HAP-1 (cell line): ENCODE data around the gene IFNK.

Source experiments
- DNase-seq, 2 experiments: peaks; one replicate each; pipeline ENCODE4 v3.0.0-alpha.2; 2016 to 2020; ENCODE audit warnings: low spot score in 2 of 2
- H3K27me3 ChIP-seq: fragments of 250-450 bp; sonication (Bioruptor Pico); 2 replicates; pipeline ENCODE4 v1.5.1; 2020; ENCODE audit warnings: low read depth, mild to moderate bottlenecking, moderate library complexity
- H3K36me3 ChIP-seq: fragments of 250-450 bp; sonication (Bioruptor Pico); replicated peaks from 2 replicates; pipeline ENCODE4 v1.5.1; 2020; ENCODE audit warnings: mild to moderate bottlenecking
- H3K4me1 ChIP-seq: fragments of 250-450 bp; sonication (Bioruptor Pico); 2 replicates; pipeline ENCODE4 v1.5.1; 2020; ENCODE audit warnings: mild to moderate bottlenecking
- H3K4me3 ChIP-seq: fragments of 250-450 bp; sonication (Bioruptor Pico); 2 replicates; pipeline ENCODE4 v1.5.1; 2020; ENCODE audit warnings: mild to moderate bottlenecking, moderate library complexity
- H3K9me3 ChIP-seq: fragments of 250-450 bp; sonication (Bioruptor Pico); 2 replicates; pipeline ENCODE4 v1.5.1; 2020; ENCODE audit warnings: mild to moderate bottlenecking, moderate library complexity
- in situ Hi-C: fragments of 300-500 bp; cut with MboI; formaldehyde crosslinking; loops from 3 replicates; pipeline ENCODE4 v1.14.3; 2020; ENCODE audit warnings: low sequenced_read_pairs, inconsistent platforms, mixed read lengths

IFNK gene

DNA sequence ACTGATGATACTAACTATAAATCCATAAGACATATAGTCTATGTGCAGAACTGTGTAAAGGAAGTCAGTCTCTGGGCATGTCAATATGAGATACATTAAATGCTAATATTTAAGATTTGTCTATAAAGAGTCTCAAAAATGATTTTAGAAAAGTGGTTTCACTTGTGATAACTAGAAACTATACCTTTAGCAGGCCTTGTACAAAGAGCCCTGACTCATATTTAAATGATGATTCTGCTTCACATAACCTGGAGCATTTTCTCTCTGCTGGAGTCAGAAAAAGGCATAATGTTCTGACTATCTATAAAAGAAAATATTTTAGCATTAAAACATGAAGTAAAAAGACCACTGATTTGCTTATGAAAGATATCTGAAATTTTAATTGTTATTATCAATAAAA, 34.2 kb downstream of the IFNK start:
- H3K9me3 ChIP-seq, result no peaks in the 10 kb centered on the region
- no peak overlapping the region for H3K4me3 ChIP-seq
- no peak for DNase-seq
- peaks cover 32% of the 10 kb centered on the region for H3K36me3 ChIP-seq
- no peaks in the 10 kb centered on the region for H3K4me1 ChIP-seq
- in situ Hi-C loops, result no loop called here
- no peaks in the 10 kb centered on the region for H3K27me3 ChIP-seq

DNA sequence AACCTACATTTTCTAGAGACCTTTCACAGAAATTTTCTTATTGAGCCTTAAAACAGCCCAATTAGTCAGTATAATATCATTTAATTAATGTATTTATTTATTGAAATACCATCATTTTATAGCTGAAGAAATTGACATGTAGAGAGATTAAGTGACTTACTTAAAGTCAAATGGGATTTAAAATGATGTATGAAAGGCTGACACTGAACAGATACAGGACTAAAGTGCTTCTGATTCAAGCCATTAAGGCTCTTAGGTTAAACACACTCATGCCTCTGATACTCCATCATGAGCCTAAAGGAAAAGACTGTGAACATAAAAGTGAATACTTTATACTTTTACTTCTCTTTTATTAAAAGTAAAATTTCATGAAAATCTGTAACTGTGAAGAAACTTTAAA, 36.4 kb downstream of the IFNK start:
- no peaks in the 10 kb centered on the region; the same call in 1 of the 2 replicates for H3K4me1 ChIP-seq
- in situ Hi-C loops, result no loop called here

DNA sequence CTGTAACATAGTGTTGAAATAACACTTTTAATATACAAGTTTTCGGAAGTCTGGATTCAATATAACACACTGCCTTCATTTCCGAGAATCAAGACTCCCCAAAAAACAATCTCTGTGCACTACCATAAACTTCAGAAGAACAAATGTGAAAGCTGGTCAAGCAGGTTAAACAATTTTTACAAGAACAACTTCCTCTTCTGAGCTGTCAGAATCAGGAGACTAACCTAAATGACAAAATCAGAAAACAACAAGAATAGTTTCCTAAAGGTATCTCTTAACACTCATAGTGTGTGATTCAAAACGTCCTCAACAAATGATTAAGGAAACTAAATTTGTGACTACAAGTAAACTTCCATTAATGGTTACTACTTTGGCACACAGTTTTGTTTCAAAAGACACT, 37.6 kb downstream of the IFNK start:
- Histone ChIP-seq H3K4me1 (peaks cover 8% of the 10 kb centered on the region; the same call in 1 of the 2 replicates), H3K27me3 (no peaks in the 10 kb centered on the region), H3K4me3 (no peak overlapping the region), H3K36me3 (peaks cover 22% of the 10 kb centered on the region), H3K9me3 (no peaks in the 10 kb centered on the region)
- in situ Hi-C loops, result no loop called here
- no peak for DNase-seq

More for the DNA sequence above, 36.4 kb downstream of the IFNK start:
- peaks cover 25% of the 10 kb centered on the region for H3K36me3 ChIP-seq
- H3K27me3 ChIP-seq, result no peaks in the 10 kb centered on the region
- no peaks in the 10 kb centered on the region for H3K9me3 ChIP-seq
- no peak overlapping the region for H3K4me3 ChIP-seq
- DNase-seq, result no peak

DNA sequence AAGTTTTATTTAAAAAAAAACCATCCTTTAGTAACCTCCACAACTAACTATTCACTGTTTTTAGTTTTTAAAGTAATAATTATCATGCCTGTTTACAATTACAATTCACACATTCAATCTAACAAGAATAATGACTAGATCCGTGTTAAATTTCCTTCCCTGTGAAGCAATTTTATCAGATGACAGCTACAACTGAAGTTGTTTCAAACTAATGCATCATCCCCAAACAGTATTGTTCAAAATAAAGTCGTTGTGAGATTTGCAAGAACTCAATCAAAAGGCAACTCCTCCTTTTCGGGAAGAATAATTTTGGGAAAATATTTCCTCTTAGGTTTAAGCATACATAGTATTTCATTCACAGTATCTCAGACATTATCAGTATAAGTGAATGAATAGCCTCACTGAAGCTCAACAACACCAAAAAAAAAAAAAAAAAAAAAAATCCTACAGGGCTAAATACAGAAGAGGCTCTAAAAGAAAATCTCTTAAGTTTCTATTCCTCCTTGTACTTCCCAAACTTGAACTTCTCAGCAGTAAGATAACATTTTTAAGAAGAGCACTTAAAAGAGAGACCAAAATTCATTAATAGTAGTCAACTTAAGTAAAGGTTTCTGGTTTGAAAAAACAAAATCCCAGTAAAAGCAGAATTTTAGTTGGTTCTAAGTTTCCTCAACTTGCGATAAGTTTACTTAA, 39.8 kb downstream of the IFNK start:
- H3K4me3 ChIP-seq, result no peak overlapping the region
- peaks cover 13% of the 10 kb centered on the region for H3K36me3 ChIP-seq
- in situ Hi-C loops, result no loop called here
- no peak for DNase-seq
- H3K27me3 ChIP-seq, result no peaks in the 10 kb centered on the region
- H3K9me3 ChIP-seq, result no peaks in the 10 kb centered on the region
- peaks cover 8% of the 10 kb centered on the region; the same call in 1 of the 2 replicates for H3K4me1 ChIP-seq

DNA sequence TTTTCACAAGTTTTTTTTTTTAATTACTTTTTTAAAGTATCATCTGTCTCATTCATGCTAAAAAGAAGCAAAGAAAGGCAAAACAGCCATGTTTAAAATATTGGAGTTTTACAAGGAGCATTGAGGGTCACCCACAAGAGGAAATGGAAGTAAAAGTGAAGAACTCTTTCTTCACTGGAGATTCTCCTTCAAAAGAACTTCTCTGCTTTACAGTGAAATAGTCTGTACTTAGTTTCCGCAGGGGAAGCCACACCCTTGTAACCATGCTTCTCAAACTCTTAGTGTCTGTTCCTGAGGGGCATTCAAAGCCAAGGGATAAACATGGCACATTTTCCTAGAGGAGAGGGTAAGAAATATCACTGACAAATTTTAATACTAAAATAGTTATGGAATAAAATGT, 40.6 kb downstream of the IFNK start:
- Histone ChIP-seq H3K27me3 (no peaks in the 10 kb centered on the region), H3K4me1 (peaks cover 8% of the 10 kb centered on the region; the same call in 1 of the 2 replicates), H3K4me3 (no peak overlapping the region), H3K9me3 (no peaks in the 10 kb centered on the region), H3K36me3 (peaks cover 13% of the 10 kb centered on the region)
- in situ Hi-C loops, result no loop called here
- DNase-seq, result no peak

DNA sequence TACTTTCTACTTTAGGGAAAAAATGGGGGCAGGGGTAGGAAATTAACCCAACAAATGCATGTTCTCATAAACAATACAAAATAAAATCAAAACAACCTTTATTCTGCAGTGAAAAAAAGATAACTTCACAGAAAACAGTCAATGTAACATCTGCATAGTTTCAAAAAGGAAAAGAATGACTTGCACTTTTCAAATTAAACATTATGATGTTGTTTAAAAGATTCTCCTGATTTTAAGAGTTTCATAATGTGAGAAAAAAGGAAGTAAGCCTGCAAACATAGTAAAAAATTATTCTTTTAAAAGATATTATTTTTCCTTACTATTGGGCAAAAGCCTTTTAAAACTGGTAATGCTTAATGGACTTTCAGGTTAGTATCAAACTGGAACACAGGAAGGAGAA, 41.6 kb downstream of the IFNK start:
- H3K36me3 ChIP-seq, result peaks cover 13% of the 10 kb centered on the region
- H3K9me3 ChIP-seq, result no peaks in the 10 kb centered on the region
- no peak overlapping the region for H3K4me3 ChIP-seq
- DNase-seq, result no peak
- no peaks in the 10 kb centered on the region for H3K27me3 ChIP-seq
- peaks cover 8% of the 10 kb centered on the region; the same call in 1 of the 2 replicates for H3K4me1 ChIP-seq
- in situ Hi-C loops, result no loop called here

DNA sequence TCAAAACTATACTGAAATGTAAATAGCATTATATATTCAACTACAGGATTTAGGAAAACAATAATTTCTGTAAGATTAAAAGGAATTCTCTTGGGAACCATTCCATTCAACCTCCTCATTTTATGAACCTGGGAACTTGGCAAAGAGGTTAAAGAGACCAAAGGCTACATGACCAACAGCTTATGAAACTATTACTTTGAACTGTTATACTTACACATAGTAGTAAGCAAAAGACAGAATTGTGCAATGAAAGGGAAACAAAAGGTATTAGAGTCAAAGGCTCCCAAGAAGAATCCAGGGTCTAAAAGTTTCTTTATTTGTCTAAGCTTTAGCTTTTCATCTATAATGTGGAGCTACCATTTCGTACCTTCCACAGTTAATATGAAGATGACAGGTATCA, 42.0 kb downstream of the IFNK start:
- DNase-seq, result no peak
- no peaks in the 10 kb centered on the region for H3K9me3 ChIP-seq
- H3K27me3 ChIP-seq, result no peaks in the 10 kb centered on the region
- H3K4me1 ChIP-seq, result peaks cover 8% of the 10 kb centered on the region; the same call in 1 of the 2 replicates
- peaks cover 9% of the 10 kb centered on the region for H3K36me3 ChIP-seq
- in situ Hi-C loops, result no loop called here
- no peak overlapping the region for H3K4me3 ChIP-seq

DNA sequence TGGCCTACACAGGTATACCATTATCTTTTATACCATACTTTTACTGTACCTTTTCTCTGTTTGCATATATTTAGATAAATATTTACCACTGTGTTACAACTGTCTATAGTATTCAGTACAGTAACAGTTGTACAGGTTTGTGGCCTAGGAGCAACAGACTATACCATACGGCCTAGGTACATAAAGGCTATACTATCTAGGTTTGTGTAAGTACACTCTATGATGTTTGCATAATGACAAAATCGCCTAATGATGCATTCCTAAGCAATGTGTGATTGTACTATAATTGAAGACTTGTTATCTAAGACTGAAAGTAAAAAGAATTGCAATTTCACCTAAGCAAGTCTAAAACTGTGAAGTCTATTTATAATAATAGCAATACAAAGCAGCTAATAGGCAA, 45.3 kb downstream of the IFNK start:
- no peaks in the 10 kb centered on the region for H3K9me3 ChIP-seq
- no peaks in the 10 kb centered on the region for H3K27me3 ChIP-seq
- H3K4me1 ChIP-seq, result peaks cover 17% of the 10 kb centered on the region
- H3K36me3 ChIP-seq, result no peaks in the 10 kb centered on the region
- in situ Hi-C loops, result no loop called here
- no peak for DNase-seq
- no peak overlapping the region for H3K4me3 ChIP-seq

DNA sequence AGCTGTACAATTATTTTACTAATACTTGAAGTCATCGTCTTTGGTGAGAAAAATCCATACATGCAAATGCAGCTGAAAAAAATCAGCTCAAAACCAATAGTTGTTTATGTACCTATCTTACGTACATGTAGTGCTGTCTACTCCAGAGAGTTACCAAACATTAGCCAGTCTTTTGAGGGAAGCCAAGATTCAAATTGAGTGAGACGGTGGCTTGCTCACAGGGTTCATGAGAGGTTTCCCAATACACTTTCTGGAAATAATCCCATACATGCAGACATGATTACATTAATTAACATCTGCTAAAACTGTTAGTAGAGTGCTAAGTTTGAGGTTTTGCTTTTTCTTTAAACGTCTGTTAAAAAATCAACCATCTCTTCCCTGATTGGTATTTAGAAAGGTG, 46.9 kb downstream of the IFNK start:
- Histone ChIP-seq H3K36me3 (no peaks in the 10 kb centered on the region), H3K4me1 (peaks cover 15% of the 10 kb centered on the region), H3K9me3 (no peaks in the 10 kb centered on the region), H3K27me3 (no peaks in the 10 kb centered on the region), H3K4me3 (no peak overlapping the region)
- no peak for DNase-seq
- in situ Hi-C loops, result no loop called here

DNA sequence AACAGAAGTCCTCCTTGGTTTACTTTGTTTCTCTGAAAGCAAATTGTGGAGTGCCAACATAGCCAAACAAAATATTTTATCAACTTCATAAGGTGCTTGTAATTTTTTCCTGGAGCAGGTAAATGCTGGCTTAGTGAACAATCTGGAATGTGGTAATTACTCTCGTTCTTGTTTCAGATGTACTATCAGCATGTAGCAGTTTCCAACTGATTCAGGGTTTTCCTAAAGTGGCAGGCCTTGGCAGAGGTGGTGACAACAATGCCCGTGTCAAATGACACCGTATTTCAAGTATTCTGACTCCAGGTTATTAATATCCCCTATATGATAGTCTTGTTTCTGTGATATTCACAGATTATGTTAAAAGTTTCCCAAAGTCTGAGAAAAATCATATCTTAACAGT, 48.0 kb downstream of the IFNK start:
- Histone ChIP-seq H3K4me3 (peak overlapping the region; percentile 81), H3K27me3 (no peaks in the 10 kb centered on the region), H3K9me3 (no peaks in the 10 kb centered on the region), H3K4me1 (peaks cover 11% of the 10 kb centered on the region), H3K36me3 (no peaks in the 10 kb centered on the region)
- DNase-seq, result no peak
- in situ Hi-C loops, result no loop called here

DNA sequence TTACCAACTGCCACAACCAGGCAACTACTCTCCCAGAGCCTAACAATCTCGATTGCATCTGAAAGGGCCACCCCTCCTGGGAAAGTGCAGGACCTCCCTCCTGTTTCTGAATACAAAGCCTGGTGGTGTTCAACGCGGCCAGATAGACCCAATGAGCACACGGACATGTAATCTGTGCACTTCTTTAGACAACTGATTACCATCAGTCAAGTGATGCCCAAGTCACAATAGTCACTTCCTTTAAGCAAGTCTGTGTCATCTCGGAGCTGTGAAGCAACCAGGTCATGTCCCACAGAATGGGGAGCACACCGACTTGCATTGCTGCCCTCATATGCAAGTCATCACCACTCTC, 48.5 kb downstream of the IFNK start:
- H3K4me3 ChIP-seq, result peak overlapping the region; percentile 81

DNA sequence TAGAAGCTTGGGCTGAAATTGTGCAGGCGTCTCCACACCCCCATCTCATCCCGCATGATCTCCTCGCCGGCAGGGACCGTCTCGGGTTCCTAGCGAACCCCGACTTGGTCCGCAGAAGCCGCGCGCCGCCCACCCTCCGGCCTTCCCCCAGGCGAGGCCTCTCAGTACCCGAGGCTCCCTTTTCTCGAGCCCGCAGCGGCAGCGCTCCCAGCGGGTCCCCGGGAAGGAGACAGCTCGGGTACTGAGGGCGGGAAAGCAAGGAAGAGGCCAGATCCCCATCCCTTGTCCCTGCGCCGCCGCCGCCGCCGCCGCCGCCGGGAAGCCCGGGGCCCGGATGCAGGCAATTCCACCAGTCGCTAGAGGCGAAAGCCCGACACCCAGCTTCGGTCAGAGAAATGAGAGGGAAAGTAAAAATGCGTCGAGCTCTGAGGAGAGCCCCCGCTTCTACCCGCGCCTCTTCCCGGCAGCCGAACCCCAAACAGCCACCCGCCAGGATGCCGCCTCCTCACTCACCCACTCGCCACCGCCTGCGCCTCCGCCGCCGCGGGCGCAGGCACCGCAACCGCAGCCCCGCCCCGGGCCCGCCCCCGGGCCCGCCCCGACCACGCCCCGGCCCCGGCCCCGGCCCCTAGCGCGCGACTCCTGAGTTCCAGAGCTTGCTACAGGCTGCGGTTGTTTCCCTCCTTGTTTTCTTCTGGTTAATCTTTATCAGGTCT, 49.0 kb downstream of the IFNK start, which contains the start of gene C9orf72:
Gene C9orf72, minus strand, starts transcription at position 564 of the 716 bp plus-strand sequence. CDS start 6,361 bp downstream, outside the sequence.
- in situ Hi-C loops, result no loop called here
- H3K27me3 ChIP-seq, result no peaks in the 10 kb centered on the region
- H3K4me1 ChIP-seq, result peaks cover 11% of the 10 kb centered on the region
- H3K9me3 ChIP-seq, result no peaks in the 10 kb centered on the region
- DNase-seq, result peak; percentile 60 to 84
- peak within 1 kb of the TSS; percentile 81 for H3K4me3 ChIP-seq
- no peaks in the 10 kb centered on the region for H3K36me3 ChIP-seq

More for the DNA sequence above, 48.5 kb downstream of the IFNK start:
- Histone ChIP-seq H3K27me3 (no peaks in the 10 kb centered on the region), H3K36me3 (no peaks in the 10 kb centered on the region), H3K4me1 (peaks cover 11% of the 10 kb centered on the region), H3K9me3 (no peaks in the 10 kb centered on the region)
- in situ Hi-C loops, result no loop called here
- peak; percentile 67 to 68 for DNase-seq

DNA sequence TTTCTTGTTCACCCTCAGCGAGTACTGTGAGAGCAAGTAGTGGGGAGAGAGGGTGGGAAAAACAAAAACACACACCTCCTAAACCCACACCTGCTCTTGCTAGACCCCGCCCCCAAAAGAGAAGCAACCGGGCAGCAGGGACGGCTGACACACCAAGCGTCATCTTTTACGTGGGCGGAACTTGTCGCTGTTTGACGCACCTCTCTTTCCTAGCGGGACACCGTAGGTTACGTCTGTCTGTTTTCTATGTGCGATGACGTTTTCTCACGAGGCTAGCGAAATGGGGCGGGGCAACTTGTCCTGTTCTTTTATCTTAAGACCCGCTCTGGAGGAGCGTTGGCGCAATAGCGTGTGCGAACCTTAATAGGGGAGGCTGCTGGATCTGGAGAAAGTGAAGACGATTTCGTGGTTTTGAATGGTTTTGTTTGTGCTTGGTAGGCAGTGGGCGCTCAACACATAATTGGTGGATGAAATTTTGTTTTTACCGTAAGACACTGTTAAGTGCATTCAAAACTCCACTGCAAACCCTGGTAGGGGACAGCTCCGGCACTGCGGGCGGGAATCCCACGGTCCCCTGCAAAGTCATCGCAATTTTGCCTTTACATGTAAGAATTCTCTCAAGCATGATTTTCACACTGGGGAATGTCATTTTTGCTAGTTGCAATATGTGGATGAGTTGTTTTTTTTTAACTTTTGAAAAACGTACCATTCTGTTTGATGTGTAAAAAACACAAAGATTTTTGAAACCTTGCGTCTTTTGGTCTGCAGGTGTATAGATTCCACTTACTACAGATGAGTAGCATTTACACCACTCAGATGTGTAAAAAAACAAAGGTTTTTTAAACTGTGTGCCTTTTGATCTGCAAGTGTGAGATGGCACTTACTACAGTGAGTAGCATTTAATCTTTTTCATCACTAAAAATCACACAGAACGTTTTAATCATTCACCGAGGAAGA, 49.8 kb downstream of the IFNK start:
- Histone ChIP-seq H3K27me3 (no peaks in the 10 kb centered on the region), H3K9me3 (no peaks in the 10 kb centered on the region), H3K36me3 (no peaks in the 10 kb centered on the region), H3K4me3 (peak overlapping the region; percentile 81), H3K4me1 (peaks cover 11% of the 10 kb centered on the region)
- in situ Hi-C loops, result no loop called here
- DNase-seq, result peak; percentile 96 to 97
